Memory B cell (primary cell): ENCODE measurements around the gene SCN10A.
A peak's percentile ranks its signal among the peaks of the same experiment; 100 is the strongest.

Experiments used
- ATAC-seq: fragments of 150-1000 bp; cut with Tn5 transposase; 2 replicates; pipeline ENCODE4 v1.10.0; 2021; ENCODE audit warnings: low read depth, mild to moderate bottlenecking, moderate library complexity
- DNase-seq, 2 donors: peaks; one replicate each; pipeline ENCODE4 v3.0.0; 2022; ENCODE audit warnings: low spot score in 2 of 2
- H3K27ac Mint-ChIP-seq: one replicate; pipeline ENCODE4 v1.8.0; 2022; ENCODE audit warnings: mild to moderate bottlenecking, moderate library complexity, mixed read lengths
- H3K27me3 Mint-ChIP-seq: one replicate; pipeline ENCODE4 v1.8.0; 2022; ENCODE audit warnings: mixed read lengths
- H3K36me3 Mint-ChIP-seq: one replicate; pipeline ENCODE4 v1.8.0; 2022; ENCODE audit warnings: mild to moderate bottlenecking, mixed read lengths
- H3K4me1 Mint-ChIP-seq: one replicate; pipeline ENCODE4 v1.8.0; 2022; ENCODE audit warnings: mixed read lengths
- H3K4me3 Mint-ChIP-seq: one replicate; pipeline ENCODE4 v1.8.0; 2022; ENCODE audit warnings: mild to moderate bottlenecking, moderate library complexity, mixed read lengths
- H3K9me3 Mint-ChIP-seq: one replicate; pipeline ENCODE4 v1.8.0; 2022; ENCODE audit warnings: mixed read lengths

SCN10A gene

GRCh38 chr3:38689346-38689745, 126.7 kb downstream of the SCN10A start:
- peaks cover 2% of the 10 kb centered on the region for H3K27me3 Mint-ChIP-seq
- DNase-seq (no peak), ATAC-seq (no peak)
- no peak overlapping the region for H3K4me3 Mint-ChIP-seq
- H3K36me3 Mint-ChIP-seq, result no peaks in the 10 kb centered on the region
- no peaks in the 10 kb centered on the region for H3K4me1 Mint-ChIP-seq
- no peaks in the 10 kb centered on the region for H3K9me3 Mint-ChIP-seq
- no peak overlapping the region for H3K27ac Mint-ChIP-seq

GRCh38 chr3:38687321-38687720, 128.7 kb downstream of the SCN10A start:
- Mint-ChIP-seq H3K4me1 (no peaks in the 10 kb centered on the region), H3K4me3 (no peak overlapping the region), H3K27me3 (peaks cover 5% of the 10 kb centered on the region), H3K9me3 (no peaks in the 10 kb centered on the region), H3K27ac (no peak overlapping the region), H3K36me3 (no peaks in the 10 kb centered on the region)
- ATAC-seq (no peak), DNase-seq (no peak)

GRCh38 chr3:38684546-38684945, 131.5 kb downstream of the SCN10A start:
- ATAC-seq (no peak), DNase-seq (no peak)
- no peak overlapping the region for H3K27ac Mint-ChIP-seq
- no peaks in the 10 kb centered on the region for H3K4me1 Mint-ChIP-seq
- no peaks in the 10 kb centered on the region for H3K36me3 Mint-ChIP-seq
- peaks cover 5% of the 10 kb centered on the region for H3K27me3 Mint-ChIP-seq
- H3K4me3 Mint-ChIP-seq, result no peak overlapping the region
- H3K9me3 Mint-ChIP-seq, result no peaks in the 10 kb centered on the region

- H3K4me1 Mint-ChIP-seq, result no peaks in the 10 kb centered on the region
- DNase-seq, result no peak
Observed at GRCh38 chr3:38669668-38670067, 146.3 kb downstream of the SCN10A start.

GRCh38 chr3:38662544-38662943, 153.5 kb downstream of the SCN10A start:
- peaks cover 8% of the 10 kb centered on the region for H3K36me3 Mint-ChIP-seq
- DNase-seq, result no peak

More at GRCh38 chr3:38669668-38670067, 146.3 kb downstream of the SCN10A start:
- no peak for ATAC-seq
- Mint-ChIP-seq H3K9me3 (peaks cover 2% of the 10 kb centered on the region), H3K27me3 (no peaks in the 10 kb centered on the region), H3K27ac (no peak overlapping the region), H3K36me3 (no peaks in the 10 kb centered on the region), H3K4me3 (no peak overlapping the region)

GRCh38 chr3:38658841-38659240, 157.2 kb downstream of the SCN10A start:
- H3K36me3 Mint-ChIP-seq, result peaks cover 8% of the 10 kb centered on the region
- no peaks in the 10 kb centered on the region for H3K4me1 Mint-ChIP-seq
- no peak overlapping the region for H3K27ac Mint-ChIP-seq
- H3K27me3 Mint-ChIP-seq, result peaks cover 6% of the 10 kb centered on the region
- peaks cover 6% of the 10 kb centered on the region for H3K9me3 Mint-ChIP-seq
- no peak for ATAC-seq
- no peak for DNase-seq
- H3K4me3 Mint-ChIP-seq, result no peak overlapping the region

More at GRCh38 chr3:38662544-38662943, 153.5 kb downstream of the SCN10A start:
- no peaks in the 10 kb centered on the region for H3K4me1 Mint-ChIP-seq
- peaks cover 8% of the 10 kb centered on the region for H3K9me3 Mint-ChIP-seq
- no peak overlapping the region for H3K27ac Mint-ChIP-seq
- H3K4me3 Mint-ChIP-seq, result no peak overlapping the region
- H3K27me3 Mint-ChIP-seq, result peaks cover 2% of the 10 kb centered on the region
- no peak for ATAC-seq

GRCh38 chr3:38657369-38657768, 158.6 kb downstream of the SCN10A start:
- H3K4me3 Mint-ChIP-seq, result no peak overlapping the region
- peaks cover 5% of the 10 kb centered on the region for H3K27me3 Mint-ChIP-seq
- ATAC-seq, result no peak
- no peak for DNase-seq
- H3K27ac Mint-ChIP-seq, result no peak overlapping the region
- no peaks in the 10 kb centered on the region for H3K4me1 Mint-ChIP-seq
- peaks cover 1% of the 10 kb centered on the region for H3K9me3 Mint-ChIP-seq
- peaks cover 1% of the 10 kb centered on the region for H3K36me3 Mint-ChIP-seq

- H3K27me3 Mint-ChIP-seq, result peaks cover 6% of the 10 kb centered on the region
Observed at GRCh38 chr3:38655708-38656300, 160.2 kb downstream of the SCN10A start.

GRCh38 chr3:38653685-38654537, 162.1 kb downstream of the SCN10A start:
- peaks cover 1% of the 10 kb centered on the region for H3K9me3 Mint-ChIP-seq
- no peak overlapping the region for H3K4me3 Mint-ChIP-seq
- DNase-seq (no peak), ATAC-seq (no peak)
- H3K27me3 Mint-ChIP-seq, result peaks cover 6% of the 10 kb centered on the region
- H3K36me3 Mint-ChIP-seq, result no peaks in the 10 kb centered on the region
- no peak overlapping the region for H3K27ac Mint-ChIP-seq
- no peaks in the 10 kb centered on the region for H3K4me1 Mint-ChIP-seq

More at GRCh38 chr3:38655708-38656300, 160.2 kb downstream of the SCN10A start:
- no peak for ATAC-seq
- no peak for DNase-seq
- Mint-ChIP-seq H3K27ac (no peak overlapping the region), H3K4me3 (no peak overlapping the region), H3K4me1 (no peaks in the 10 kb centered on the region), H3K36me3 (peaks cover under 1% of the 10 kb centered on the region), H3K9me3 (peaks cover 2% of the 10 kb centered on the region)

- no peak overlapping the region for H3K27ac Mint-ChIP-seq
- DNase-seq (no peak), ATAC-seq (no peak)
- H3K27me3 Mint-ChIP-seq, result peaks cover 10% of the 10 kb centered on the region
- peaks cover 4% of the 10 kb centered on the region for H3K4me1 Mint-ChIP-seq
- peaks cover 1% of the 10 kb centered on the region for H3K9me3 Mint-ChIP-seq
- no peak overlapping the region for H3K4me3 Mint-ChIP-seq
- H3K36me3 Mint-ChIP-seq, result no peaks in the 10 kb centered on the region
Observed at GRCh38 chr3:38652934-38653333, 163.1 kb downstream of the SCN10A start.

- H3K4me1 Mint-ChIP-seq, result peaks cover 4% of the 10 kb centered on the region
- peaks cover 6% of the 10 kb centered on the region for H3K27me3 Mint-ChIP-seq
- H3K27ac Mint-ChIP-seq, result no peak overlapping the region
- H3K9me3 Mint-ChIP-seq, result peaks cover 1% of the 10 kb centered on the region
- no peak overlapping the region for H3K4me3 Mint-ChIP-seq
- DNase-seq (peak; percentile 39 to 53), ATAC-seq (peak; percentile 61)
- H3K36me3 Mint-ChIP-seq, result no peaks in the 10 kb centered on the region
Observed at GRCh38 chr3:38651153-38651789, 164.7 kb downstream of the SCN10A start.

- ATAC-seq (no peak), DNase-seq (no peak)
- peaks cover 6% of the 10 kb centered on the region for H3K27me3 Mint-ChIP-seq
- H3K4me1 Mint-ChIP-seq, result peaks cover 4% of the 10 kb centered on the region
- H3K36me3 Mint-ChIP-seq, result no peaks in the 10 kb centered on the region
- no peak overlapping the region for H3K4me3 Mint-ChIP-seq
- no peak overlapping the region for H3K27ac Mint-ChIP-seq
- peaks cover 1% of the 10 kb centered on the region for H3K9me3 Mint-ChIP-seq
Observed at GRCh38 chr3:38650248-38650951, 165.6 kb downstream of the SCN10A start.

GRCh38 chr3:38649500-38650247, 166.3 kb downstream of the SCN10A start, which contains the start of gene SCN5A:
Gene SCN5A (minus strand): TSS chr3:38649687. CDS start chr3:38633307, 16,380 bp downstream.
- ATAC-seq, result peak; percentile 70
- Mint-ChIP-seq H3K27me3 (peaks cover 9% of the 10 kb centered on the region), H3K27ac (no peak within 1 kb of the TSS), H3K4me1 (peaks cover 4% of the 10 kb centered on the region), H3K4me3 (peak within 1 kb of the TSS; percentile 64), H3K9me3 (peaks cover 1% of the 10 kb centered on the region), H3K36me3 (no peaks in the 10 kb centered on the region)
- DNase-seq, result no peak
